K562 (cell line): ENCODE measurements around the gene ATF6B. TPM values are rescaled to one million over a fixed set of nuclear protein-coding genes. Genes with fewer than 3 reads are reported as not detected.

Experiments used
- ATAC-seq: fragments of 200-7000 bp; cut with Tn5 transposase; 3 replicates; pipeline ENCODE4 v1.9.1; 2020; ENCODE audit warnings: moderate library complexity
- BruUV-seq: library from RNA; stranded (reverse); fragments of 400-500 nt; replicated peaks from 2 replicates; lab custom pipeline; 2021; lab: Mats Ljungman, UMichigan
- CTCF ChIA-PET: fragments of 300-600 bp; formaldehyde crosslinking; extraction: SDS; loops from one replicate; lab custom pipeline; 2021; ENCODE audit warnings: low intra/inter-chr PET ratio; lab: Yijun Ruan, JAX
- POLR2A ChIA-PET: fragments of 300-600, 350-650 bp; sonication (Branson Sonifier 250); formaldehyde crosslinking; extraction: SDS; loops from one replicate; lab custom pipeline; 2021; ENCODE audit warnings: antibody characterized with exemption, inconsistent platforms; lab: Yijun Ruan, JAX
- DNase-seq, 4 experiments: peaks; one replicate each; pipeline versions ENCODE4 v3.0.0 to v3.0.0-alpha.2; 2011 to 2018; ENCODE audit warnings: low spot score in 3 of 4, mixed read lengths in 3 of 4; ENCODE audit errors: extremely low read depth in 1 of 4
- FAIRE-seq: peaks from 2 replicates; lab custom pipeline; 2011; peaks lifted over from hg19 to GRCh38; lab: Jason Lieb, UNC
- H2AFZ ChIP-seq: 2 replicates; pipeline ENCODE4 v1.6.0; 2011; ENCODE audit warnings: low read depth, low read length, control low read depth, inconsistent platforms
- H3K27ac ChIP-seq: fragments of 200-600 bp; 3 replicates; pipeline ENCODE4 v1.8.0; 2011; ENCODE audit warnings: low read depth, mild to moderate bottlenecking, control low read depth, inconsistent platforms, low read length, moderate library complexity, mixed read lengths; ENCODE audit errors: extremely low read depth
- H3K27me3 ChIP-seq, 2 experiments: fragments of 300-600 bp in 1 of 2; 2 replicates in 1 of 2; 3 replicates in 1 of 2; pipeline versions ENCODE4 v1.6.0 to v1.8.0; 2011; ENCODE audit warnings: inconsistent platforms in 2 of 2, low read length in 2 of 2, mild to moderate bottlenecking in 1 of 2, mixed read lengths in 1 of 2, moderate library complexity in 1 of 2; ENCODE audit not compliant: control insufficient read depth in 2 of 2, insufficient read depth in 2 of 2
- H3K36me3 ChIP-seq: fragments of 300-600 bp; 3 replicates; pipeline ENCODE4 v1.8.0; 2011; ENCODE audit warnings: mild to moderate bottlenecking, low read length, inconsistent platforms; ENCODE audit not compliant: control insufficient read depth, insufficient read depth
- H3K4me1 ChIP-seq, 2 experiments: fragments of 200-600 bp in 1 of 2; replicated peaks in 1 of 2; 2 replicates in 1 of 2; 3 replicates in 1 of 2; pipeline versions ENCODE4 v1.5.1 to v1.8.0; 2011; ENCODE audit warnings: inconsistent platforms in 2 of 2, low read length in 2 of 2, mild to moderate bottlenecking in 1 of 2, mixed read lengths in 1 of 2, moderate library complexity in 1 of 2; ENCODE audit not compliant: control insufficient read depth in 2 of 2, insufficient read depth in 2 of 2
- H3K4me2 ChIP-seq: 2 replicates; pipeline ENCODE4 v1.6.1; 2011; ENCODE audit warnings: low read length, control low read depth, inconsistent platforms, mixed read lengths; ENCODE audit not compliant: insufficient read depth
- H3K4me3 ChIP-seq: fragments of 200-600 bp; sonication (generic), shearing (Covaris generic); 2 replicates; pipeline ENCODE4 v1.5.1; 2016; ENCODE audit warnings: control low read depth, inconsistent platforms
- H3K79me2 ChIP-seq: fragments of 200-600 bp; 3 replicates; pipeline ENCODE4 v1.8.0; 2011; ENCODE audit warnings: low read length, inconsistent platforms; ENCODE audit not compliant: control insufficient read depth, insufficient read depth
- H3K9ac ChIP-seq, 2 experiments: 2 replicates each; pipeline versions ENCODE4 v1.6.0 to v1.6.1; 2011; ENCODE audit warnings: low read depth in 2 of 2, low read length in 2 of 2, control low read depth in 1 of 2, inconsistent platforms in 1 of 2, mild to moderate bottlenecking in 1 of 2, mixed read lengths in 1 of 2; ENCODE audit not compliant: insufficient read depth in 1 of 2
- H3K9me1 ChIP-seq: one replicate; pipeline ENCODE4 v1.6.0; 2011; ENCODE audit warnings: inconsistent platforms, mild to moderate bottlenecking, low read length, moderate library complexity; ENCODE audit not compliant: control insufficient read depth, insufficient read depth
- H3K9me3 ChIP-seq: replicated peaks from 2 replicates; pipeline ENCODE4 v1.5.1; 2011; ENCODE audit warnings: low read depth, low read length, inconsistent platforms; ENCODE audit not compliant: control insufficient read depth, insufficient read depth
- H4K20me1 ChIP-seq: replicated peaks from 2 replicates; pipeline ENCODE4 v1.6.1; 2011; ENCODE audit warnings: low read length, inconsistent platforms, mixed read lengths; ENCODE audit not compliant: control insufficient read depth, insufficient read depth
- CREB1 ChIP-seq, 2 experiments: sonication (generic) in 1 of 2; formaldehyde crosslinking in 1 of 2; IDR thresholded peaks; 2 replicates each; pipeline versions ENCODE4 v1.6.1 to v1.8.0; 2012 to 2022; ENCODE audit warnings: inconsistent platforms in 1 of 2, mild to moderate bottlenecking in 1 of 2, missing genetic modification reagents in 1 of 2, moderate library complexity in 1 of 2
- E2F4 ChIP-seq: sonication (generic); formaldehyde crosslinking; IDR thresholded peaks from 2 replicates; pipeline ENCODE4 v1.8.0; 2022; ENCODE audit warnings: mild to moderate bottlenecking, low read depth, missing genetic modification reagents
- E2F6 ChIP-seq, 2 experiments: IDR thresholded peaks; 2 replicates each; pipeline ENCODE4 v1.6.1; 2011; ENCODE audit warnings: borderline replicate concordance in 1 of 2, control low read depth in 1 of 2, low read depth in 1 of 2, low read length in 1 of 2, mild to moderate bottlenecking in 1 of 2, mixed read lengths in 1 of 2, moderate library complexity in 1 of 2; ENCODE audit not compliant: insufficient read depth in 1 of 2, insufficient read length in 1 of 2, poor library complexity in 1 of 2, severe bottlenecking in 1 of 2; ENCODE audit errors: extremely low read depth in 1 of 2
- ELK3 ChIP-seq: fragments of 450-650 bp; formaldehyde crosslinking; IDR thresholded peaks from 2 replicates; pipeline ENCODE4 v1.4.0; 2020; ENCODE audit warnings: mild to moderate bottlenecking
- FOXP1 ChIP-seq: sonication (generic); formaldehyde crosslinking; IDR thresholded peaks from 2 replicates; pipeline ENCODE4 v1.8.0; 2022; ENCODE audit warnings: mild to moderate bottlenecking, missing genetic modification reagents
- GTF2E2 ChIP-seq: fragments of 200-800 bp; sonication (Bioruptor generic); IDR thresholded peaks from 2 replicates; pipeline ENCODE4 v1.6.1; 2016; ENCODE audit warnings: missing genetic modification characterization, missing compliant biosample characterization
- JUND ChIP-seq, 2 experiments: IDR thresholded peaks; 2 replicates in 1 of 2; 3 replicates in 1 of 2; pipeline ENCODE4 v1.6.1; 2011; ENCODE audit warnings: borderline replicate concordance in 2 of 2, low read depth in 2 of 2, low read length in 2 of 2, improper control_type of control experiment in 1 of 2, missing biosample characterization in 1 of 2, missing genetic modification characterization in 1 of 2, missing genetic modification reagents in 1 of 2
- NCOA4 ChIP-seq: fragments of 450-650 bp; IDR thresholded peaks from 2 replicates; pipeline ENCODE4 v1.6.1; 2018; ENCODE audit warnings: mild to moderate bottlenecking; ENCODE audit not compliant: partially characterized antibody
- SMARCA4 ChIP-seq: fragments of 450-650 bp; IDR thresholded peaks from 2 replicates; pipeline ENCODE4 v1.6.1; 2016
- SMC3 ChIP-seq: conservative IDR thresholded peaks from 2 replicates; pipeline ENCODE4 v1.6.1; 2011; ENCODE audit warnings: low read depth, low read length, improper control_type of control experiment; ENCODE audit not compliant: insufficient read depth
- SRSF3 ChIP-seq: fragments of 200-400 bp; formaldehyde crosslinking; IDR thresholded peaks from 2 replicates; pipeline ENCODE4 v1.6.1; 2016; ENCODE audit warnings: mild to moderate bottlenecking, low read length, moderate library complexity; ENCODE audit not compliant: insufficient read depth
- TRIM25 ChIP-seq: fragments of 450-650 bp; IDR thresholded peaks from 2 replicates; pipeline ENCODE4 v1.7.0; 2016; ENCODE audit warnings: borderline replicate concordance
- XRCC5 ChIP-seq: fragments of 200-400 bp; formaldehyde crosslinking; IDR thresholded peaks from 2 replicates; pipeline ENCODE4 v1.6.1; 2017; ENCODE audit warnings: low read depth, mild to moderate bottlenecking, low read length
- ZNF282 ChIP-seq: sonication (generic); formaldehyde crosslinking; IDR thresholded peaks from 2 replicates; pipeline ENCODE4 v1.8.1; 2023; ENCODE audit warnings: missing genetic modification reagents
- WGBS: fragments of 100-300 bp; shearing (Covaris generic); methylation state at CpG from one replicate; pipeline ENCODE4 v1.1.6; 2016; ENCODE audit warnings: low coverage, mixed read lengths; ENCODE audit not compliant: insufficient coverage; ENCODE audit errors: missing lambda C conversion rate; 5-methylcytosine and 5-hydroxymethylcytosine counted together
- in situ Hi-C: fragments of 300-500 bp; cut with MboI; formaldehyde crosslinking; loops from 4 replicates; pipeline ENCODE4 v1.15.0; 2018; ENCODE audit warnings: inconsistent platforms, mixed read lengths
- intact Hi-C: fragments of 100-400 bp; cut with micrococcal nuclease; formaldehyde crosslinking; loops from 2 replicates; pipeline ENCODE4 v1.14.2; 2022
- polyA plus RNA-seq, 8 experiments: library from polyadenylated mRNA; depleted of rRNA in 4 of 8; stranded (reverse) in 5 of 8; unstranded in 3 of 8; fragments of >200 nt; fragmentation: Nextera tagmentation in 2 of 8; fragmentation: Illumina TruSeq in 1 of 8; extraction: Ambion mirVana in 2 of 8; extraction: Trizol in 1 of 8; gene quantifications; 2 replicates each; pipeline versions ENCODE4 v1.2.1 to v1.2.3, GENCODE V29; 2011 to 2014; ENCODE audit warnings: inconsistent platforms in 1 of 8, missing spikeins in 1 of 8
- total RNA-seq, 7 experiments: library from RNA; depleted of rRNA in 6 of 7; stranded (reverse); fragments of >200 nt in 6 of 7; fragmentation: Illumina TruSeq in 2 of 7; extraction: Trizol in 2 of 7; gene quantifications; 2 replicates each; pipeline versions ENCODE4 v1.2.1 to v1.2.3, GENCODE V29; 2011 to 2021; ENCODE audit warnings: low replicate concordance in 1 of 7
- TF ChIP-seq, protein P1 (sequence below): fragments of 450-650 bp; formaldehyde crosslinking; IDR thresholded peaks from 2 replicates; pipeline ENCODE4 v1.4.0; 2022; ENCODE audit warnings: mild to moderate bottlenecking, moderate library complexity

ATF6B gene
- total and polyA plus RNA-seq, 9 of the 15 experiments (the other 6 are each of a cell fraction or from before 2014, with no cell fraction given), result 20.7 to 131 (median 31.7) TPM

DNA sequence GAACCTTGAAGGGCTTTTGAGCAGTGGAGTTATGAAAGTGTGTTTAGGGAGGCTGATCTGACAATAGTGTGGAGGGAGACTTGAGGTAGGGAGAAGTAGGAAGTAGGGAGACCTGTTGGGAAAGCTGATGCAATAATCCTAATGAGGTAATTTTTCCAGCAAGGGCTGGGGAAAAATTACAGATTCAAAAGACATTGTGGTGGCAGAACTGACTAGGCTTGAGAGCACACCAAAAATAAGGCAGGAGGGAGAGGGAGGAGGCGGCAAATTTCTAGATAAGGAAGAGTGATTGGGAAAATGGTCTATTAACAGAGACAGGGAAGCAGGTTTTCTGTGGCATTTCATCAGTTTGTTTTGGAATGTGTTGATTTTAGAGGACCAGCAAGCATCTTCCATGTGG lies 18.2 kb upstream of the ATF6B start:
- Histone ChIP-seq H3K36me3 (no peaks in the 10 kb centered on the region), H2AFZ (0 out of 2 replicates have a peak overlapping the region, but pooled peaks have one; percentile 3), H4K20me1 (no peaks in the 10 kb centered on the region), H3K4me1 (peaks cover 9 to 19% of the 10 kb centered on the region in 2 experiments), H3K27me3 (no peaks in the 10 kb centered on the region), H3K79me2 (no peaks in the 10 kb centered on the region), H3K9ac (no peak overlapping the region), H3K9me1 (no peaks in the 10 kb centered on the region), H3K27ac (no peak overlapping the region), H3K9me3 (no peaks in the 10 kb centered on the region), H3K4me2 (no peak overlapping the region), H3K4me3 (no peak overlapping the region)
- no peak for FAIRE-seq
- no TSS peak for BruUV-seq
- POLR2A ChIA-PET, result interaction anchor here (0.9 to 1.6 kb wide), 2 partner anchors 15 to 30 kb away, joined by 3 to 4 read pairs; no protein-coding TSS in a partner anchor
- intact Hi-C loops, result no loop called here
- ATAC-seq, result no peak
- in situ Hi-C loops, result no loop called here
- DNase-seq, result no peak
- CTCF ChIA-PET, result no interaction called here
- WGBS, result 20% methylated on average over 1 of the region's 1 CpG
- no peak for TF ChIP-seq GTF2E2
- no peak for TF ChIP-seq FOXP1 (CRISPR knock-in tag)
- peak; percentile 38; the same call in 1 of the 2 replicates for TF ChIP-seq JUND (IDR thresholded peaks at IDR 0.05; ENCODE audit: borderline replicate concordance, low read depth, low read length)
- no peak; the same call in 2 of the 3 replicates for TF ChIP-seq JUND (tag; IDR thresholded peaks at IDR 0.05; ENCODE audit: borderline replicate concordance, low read depth, low read length)
- TF ChIP-seq TRIM25, result no peak
- no peak for TF ChIP-seq ELK3 (CRISPR knock-in tag)
- no peak for TF ChIP-seq SRSF3
- TF ChIP-seq XRCC5, result no peak
- TF ChIP-seq E2F4 (CRISPR knock-in tag), result no peak
- TF ChIP-seq CREB1 (IDR thresholded peaks at IDR 0.05), result no peak
- TF ChIP-seq CREB1 (CRISPR knock-in tag; IDR thresholded peaks at IDR 0.05), result no peak
- TF ChIP-seq SMARCA4, result 0 out of 2 replicates have a peak, but pooled peaks have one; percentile 28
- TF ChIP-seq, protein P1, sequence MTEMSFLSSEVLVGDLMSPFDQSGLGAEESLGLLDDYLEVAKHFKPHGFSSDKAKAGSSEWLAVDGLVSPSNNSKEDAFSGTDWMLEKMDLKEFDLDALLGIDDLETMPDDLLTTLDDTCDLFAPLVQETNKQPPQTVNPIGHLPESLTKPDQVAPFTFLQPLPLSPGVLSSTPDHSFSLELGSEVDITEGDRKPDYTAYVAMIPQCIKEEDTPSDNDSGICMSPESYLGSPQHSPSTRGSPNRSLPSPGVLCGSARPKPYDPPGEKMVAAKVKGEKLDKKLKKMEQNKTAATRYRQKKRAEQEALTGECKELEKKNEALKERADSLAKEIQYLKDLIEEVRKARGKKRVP (CRISPR knock-in tag), result peak; percentile 72
- no peak for TF ChIP-seq E2F6 (IDR thresholded peaks at IDR 0.05; ENCODE audit: borderline replicate concordance in 1 of 2, extremely low read depth in 1 of 2, insufficient read depth in 1 of 2, insufficient read length in 1 of 2, low read depth in 1 of 2, low read length in 1 of 2, poor library complexity in 1 of 2, severe bottlenecking in 1 of 2)
- TF ChIP-seq NCOA4, result no peak
- no peak for TF ChIP-seq ZNF282 (CRISPR knock-in tag)
- no peak for TF ChIP-seq SMC3
